NCI-H345 treated with DMSO at 0.1 percent for 48 hours (cell line): ENCODE results near the gene USP32.

Experiments used
- DNase-seq: peaks from one replicate; lab custom pipeline; 2025; ENCODE audit not compliant: unreplicated experiment; lab: John Stamatoyannopoulos, UW

The USP32 gene

DNA sequence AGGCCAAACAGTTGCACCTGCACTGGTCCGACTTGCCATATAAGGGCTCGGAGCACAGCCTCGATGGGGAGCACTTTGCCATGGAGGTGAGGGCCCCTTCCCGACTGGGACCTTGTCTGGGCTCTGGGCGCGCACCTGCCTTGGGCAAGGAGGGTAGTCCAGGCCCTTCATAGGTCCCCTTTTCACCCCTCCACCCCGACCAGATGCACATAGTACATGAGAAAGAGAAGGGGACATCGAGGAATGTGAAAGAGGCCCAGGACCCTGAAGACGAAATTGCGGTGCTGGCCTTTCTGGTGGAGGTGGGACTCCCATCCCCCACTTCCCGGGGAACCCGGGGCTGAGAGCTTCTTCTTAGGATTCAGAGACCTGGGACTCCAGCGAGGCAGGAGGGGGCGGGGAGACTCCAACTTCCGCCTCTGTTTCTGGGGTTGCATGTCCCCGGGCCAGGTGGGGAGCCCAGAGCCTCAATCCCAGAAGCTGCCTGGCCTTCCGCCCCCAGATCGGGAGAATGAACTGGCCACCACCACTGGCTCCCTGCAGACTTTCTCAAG is 234.4 kb downstream of the USP32 start:
- DNase-seq: no peak

DNA sequence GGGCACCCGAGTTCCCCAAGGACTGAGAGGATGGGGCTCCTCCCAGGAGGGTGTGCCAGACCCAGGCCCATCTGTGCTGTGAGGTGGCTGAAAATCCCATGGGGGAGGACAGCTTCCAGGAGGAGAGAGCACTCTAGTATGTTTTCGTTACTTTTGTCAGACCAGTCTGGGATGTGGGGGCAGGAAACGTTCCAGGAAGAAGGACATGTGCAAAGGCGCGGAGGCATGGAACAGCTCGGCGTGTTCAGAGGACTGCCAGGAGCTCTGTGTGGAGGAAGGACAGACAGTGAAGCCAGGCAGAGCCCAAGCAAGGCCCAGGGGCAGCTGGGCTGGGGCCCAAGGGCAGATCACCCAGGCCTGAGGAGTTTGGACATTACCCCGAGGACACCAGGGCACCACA is 235.2 kb downstream of the USP32 start:
- no peak for DNase-seq

DNA sequence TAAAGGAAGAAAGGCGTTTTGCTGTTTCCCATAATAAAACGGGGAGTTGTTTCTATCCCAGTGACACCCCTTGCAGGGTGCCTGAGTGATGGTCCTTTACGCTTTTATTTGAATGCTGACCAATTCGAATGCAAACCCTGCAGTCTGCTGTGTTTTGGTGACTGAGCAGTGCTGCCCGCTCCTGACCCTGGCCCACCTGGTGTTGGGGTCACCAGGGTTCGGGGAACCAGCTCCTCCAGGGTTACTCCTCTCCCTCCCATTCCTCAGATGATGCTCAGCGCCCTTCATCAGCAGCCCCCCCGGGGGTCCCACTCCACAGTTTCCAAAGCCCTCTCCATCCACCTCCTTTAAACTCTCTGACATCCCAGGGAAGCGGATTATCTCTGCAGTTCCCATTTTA is 236.1 kb downstream of the USP32 start:
- DNase-seq: no peak

DNA sequence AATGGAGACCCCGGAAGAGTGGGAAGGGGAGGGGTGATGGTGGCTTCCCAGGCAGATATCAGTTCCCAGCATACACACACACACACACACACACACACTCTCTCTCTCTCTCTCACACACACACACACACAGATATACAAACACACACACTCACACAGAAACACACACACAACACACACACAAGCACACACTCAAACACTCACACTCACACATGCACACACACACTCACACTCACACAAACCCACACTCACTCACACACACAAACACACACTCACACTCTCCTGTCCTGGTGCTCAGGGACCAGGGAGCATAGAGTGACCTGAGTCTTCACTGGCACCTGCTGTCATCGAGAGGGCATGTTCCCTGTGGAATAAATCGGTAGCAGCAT is 236.5 kb downstream of the USP32 start:
- DNase-seq: no peak

DNA sequence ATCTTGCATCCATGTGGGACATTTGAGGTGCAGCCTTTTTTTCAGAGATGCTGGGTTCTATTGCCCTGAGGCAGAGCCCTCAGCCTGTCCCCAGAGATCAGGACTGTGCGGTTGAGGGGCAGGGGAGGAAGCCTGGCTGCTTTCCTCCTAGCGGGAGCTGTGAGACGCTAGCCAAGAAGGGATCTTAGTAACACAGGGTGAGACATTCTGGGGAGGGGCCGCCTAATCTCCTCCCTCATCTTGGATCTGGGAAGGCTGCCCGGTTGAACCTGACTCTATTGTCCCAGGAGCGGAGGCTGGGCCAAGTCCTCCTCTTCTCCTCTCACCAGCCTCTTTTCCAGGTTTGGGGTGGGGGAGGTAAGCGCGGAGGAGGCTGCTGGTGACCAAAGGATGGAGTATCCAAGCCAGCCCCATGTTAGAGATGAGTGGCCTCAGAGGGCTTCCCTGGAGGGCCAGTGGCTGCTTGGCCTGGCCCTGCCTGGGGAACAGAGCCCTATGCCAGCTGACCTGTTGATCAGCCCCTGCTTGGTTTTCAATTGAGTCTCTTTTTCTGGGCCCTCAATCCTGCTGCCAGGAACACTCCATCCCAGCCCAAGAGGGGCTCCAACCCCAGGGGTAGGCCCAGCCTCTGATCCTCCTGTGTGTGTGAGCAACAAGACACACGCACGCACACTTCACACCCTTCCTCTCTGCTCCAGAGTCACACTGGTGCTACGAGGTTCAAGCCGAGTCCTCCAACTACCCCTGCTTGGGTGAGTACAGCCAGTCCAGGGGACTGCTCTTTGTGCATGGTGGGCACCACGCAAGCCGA is 237.1 kb downstream of the USP32 start:
- no peak for DNase-seq

DNA sequence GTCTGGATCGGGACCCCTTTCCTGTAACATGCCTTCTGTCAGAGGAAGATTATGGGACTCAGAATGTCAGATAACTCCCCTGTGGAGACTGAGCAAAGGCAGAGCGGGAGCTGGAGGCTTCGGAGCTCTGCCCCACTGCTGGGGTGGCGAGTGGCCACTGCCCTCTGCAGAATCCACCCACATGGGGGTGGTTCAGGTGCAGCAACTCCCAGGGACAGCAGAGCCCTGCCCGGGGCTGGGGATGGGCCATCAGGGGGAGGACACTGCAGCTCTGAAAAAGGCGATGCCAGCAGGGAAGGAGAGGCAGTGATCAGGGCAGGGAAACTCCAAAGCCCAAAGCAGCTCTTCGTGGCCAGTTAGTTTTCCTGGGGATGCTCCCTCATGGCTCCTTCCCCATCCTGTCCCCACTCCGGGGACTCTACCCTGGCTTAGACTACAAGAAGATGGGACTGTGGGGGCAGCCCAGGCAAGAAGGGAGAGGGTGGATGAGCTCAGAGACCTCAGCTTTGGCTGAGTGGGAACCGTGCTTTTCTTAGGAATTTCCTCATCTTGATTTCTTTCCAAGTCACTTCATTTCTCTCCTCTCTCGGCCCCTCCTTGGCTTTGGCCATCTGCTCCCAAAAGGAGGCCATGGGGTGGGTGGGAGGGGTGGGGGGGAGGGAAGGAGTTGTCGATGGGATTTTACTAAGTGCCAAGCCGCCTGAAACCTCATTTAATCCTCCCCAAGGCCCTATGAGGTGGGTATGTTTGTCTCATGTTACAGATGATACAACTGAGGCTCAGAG is 238.1 kb downstream of the USP32 start:
- no peak for DNase-seq

DNA sequence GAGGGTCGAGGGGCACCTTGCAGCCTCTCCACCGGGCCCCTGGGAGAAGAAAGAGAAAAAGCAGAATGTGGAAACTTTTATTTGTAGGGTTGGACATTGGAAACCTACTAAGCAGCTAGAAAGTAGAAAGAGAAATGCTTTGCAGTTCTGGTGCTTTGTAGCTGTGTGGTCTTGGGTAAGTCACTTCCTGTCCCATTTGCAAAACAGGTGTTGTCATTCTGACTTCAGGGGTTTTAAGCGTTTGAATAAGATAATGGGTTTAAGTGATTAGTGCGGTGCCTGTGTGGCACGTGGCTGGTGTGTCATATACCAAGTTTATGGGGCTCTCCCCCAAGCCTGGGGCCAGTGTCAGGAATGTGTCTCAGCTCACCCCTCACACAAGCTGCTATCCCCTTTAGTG is 240.6 kb downstream of the USP32 start:
- DNase-seq: no peak

DNA sequence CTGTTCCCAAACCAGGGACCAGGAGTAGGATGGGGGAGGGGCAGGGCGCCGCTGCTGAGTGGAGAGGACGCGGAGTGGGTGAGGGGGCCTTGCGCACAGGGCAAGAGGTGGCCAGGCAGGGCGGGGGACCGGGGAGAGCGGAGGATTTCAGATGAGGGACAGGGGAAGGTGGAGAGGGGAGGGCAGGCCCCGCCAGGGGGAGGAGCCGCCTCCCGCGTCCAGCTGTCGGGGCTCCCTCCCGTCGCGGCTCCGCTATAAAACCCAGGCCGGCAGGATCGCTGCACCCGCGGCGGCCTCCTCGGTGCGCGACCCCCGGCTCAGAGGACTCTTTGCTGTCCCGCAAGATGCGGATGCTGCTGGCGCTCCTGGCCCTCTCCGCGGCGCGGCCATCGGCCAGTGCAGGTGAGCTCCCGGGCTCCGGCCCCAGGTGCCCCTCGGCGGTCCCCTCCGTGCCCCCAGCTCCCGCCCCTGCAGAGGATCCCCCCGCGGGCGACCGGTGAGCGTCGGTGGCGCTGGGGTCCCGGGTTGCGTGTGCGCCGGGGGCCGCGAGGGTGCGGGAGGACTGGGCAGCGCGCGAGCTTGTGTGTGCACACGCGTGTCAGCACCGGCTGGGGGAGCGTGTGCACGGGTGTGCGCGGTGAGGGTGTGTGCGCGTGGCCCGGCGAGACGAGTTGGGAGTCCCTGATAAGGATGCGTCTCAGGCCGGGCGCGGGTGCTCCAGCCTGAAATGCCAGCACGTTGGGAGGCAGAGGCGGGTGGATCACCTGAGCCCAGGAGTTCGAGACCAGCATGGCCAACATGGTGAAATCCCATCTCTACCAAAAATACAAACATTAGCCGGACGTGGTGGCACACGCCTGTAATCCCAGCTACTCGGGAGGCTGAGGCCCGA is 242.0 kb downstream of the USP32 start, which contains the start of gene CA4:
TSS of gene CA4 (plus strand) at position 283 of the 892 bp plus-strand sequence. CDS start at position 345, 62 bp downstream.
- DNase-seq: no peak

DNA sequence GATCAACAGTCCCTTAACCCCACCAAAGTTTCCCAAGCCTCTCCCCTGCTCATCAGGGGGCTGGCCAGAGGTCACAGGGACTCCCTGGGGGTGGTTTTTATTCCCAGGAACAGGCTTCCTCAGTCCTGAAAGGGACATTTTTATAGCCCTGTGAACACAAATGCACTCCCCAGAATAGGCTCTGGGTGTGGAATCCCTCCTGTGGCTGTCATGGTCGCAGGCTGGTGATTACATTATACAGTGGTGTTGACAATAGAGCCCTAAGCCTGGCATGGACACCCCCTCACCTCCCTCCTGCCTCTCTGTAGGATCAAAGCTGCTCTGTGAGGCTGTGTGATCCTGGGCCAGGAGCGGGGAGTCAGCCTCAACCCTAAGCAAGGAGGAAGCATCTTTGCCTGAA is 243.6 kb downstream of the USP32 start:
- no peak for DNase-seq

DNA sequence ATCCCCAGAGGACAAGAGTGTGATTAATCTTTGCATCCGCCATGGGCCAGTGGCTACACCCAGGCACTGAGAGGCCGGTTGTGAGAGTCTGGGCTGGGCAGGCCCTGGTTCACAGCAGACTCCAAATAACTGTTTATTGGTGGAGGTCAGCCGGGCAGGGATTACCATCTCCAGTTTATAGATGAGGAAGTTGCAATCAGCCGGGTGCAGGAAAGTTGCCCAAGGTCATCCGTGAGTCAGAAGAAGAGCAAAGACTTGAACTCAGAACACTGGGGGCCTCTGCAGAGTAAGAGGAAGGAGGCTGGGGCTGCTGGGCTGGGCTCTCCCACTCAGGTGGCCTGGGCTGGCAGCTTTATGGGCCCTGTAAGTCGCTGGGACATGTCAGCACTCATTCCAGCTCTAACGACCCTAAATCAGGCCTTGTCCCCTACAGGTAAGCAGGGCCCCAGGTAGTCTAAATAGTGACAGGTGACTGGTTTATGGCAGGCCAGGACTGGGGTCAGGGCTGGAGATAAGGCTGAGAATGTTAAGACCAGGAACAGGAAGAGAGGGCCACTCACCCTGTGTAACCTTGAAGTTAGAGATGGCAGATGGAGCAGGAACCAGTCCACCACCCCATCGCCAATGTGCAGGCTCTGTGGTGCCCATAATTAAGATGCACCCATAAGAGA is 244.2 kb downstream of the USP32 start:
- DNase-seq: no peak

DNA sequence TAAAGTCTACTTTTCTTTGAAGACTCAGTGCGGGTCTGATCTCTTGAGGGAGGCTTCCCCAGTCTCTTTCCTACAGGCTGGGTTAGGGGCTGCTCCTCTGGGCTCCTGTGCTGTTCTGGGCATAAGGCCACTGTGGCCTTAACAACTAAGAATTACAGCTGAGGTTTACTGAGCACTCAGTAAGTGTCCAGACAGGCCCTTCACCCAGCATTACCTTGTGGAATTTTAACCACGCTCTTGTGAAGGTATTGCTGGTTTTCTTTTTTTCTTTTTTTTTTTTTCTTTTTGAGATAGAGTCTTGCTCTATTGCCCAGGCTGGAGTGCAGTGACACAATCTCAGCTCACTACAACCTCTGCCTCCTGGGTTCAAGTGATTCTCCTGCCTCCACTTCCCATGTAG is 245.7 kb downstream of the USP32 start:
- DNase-seq: no peak

DNA sequence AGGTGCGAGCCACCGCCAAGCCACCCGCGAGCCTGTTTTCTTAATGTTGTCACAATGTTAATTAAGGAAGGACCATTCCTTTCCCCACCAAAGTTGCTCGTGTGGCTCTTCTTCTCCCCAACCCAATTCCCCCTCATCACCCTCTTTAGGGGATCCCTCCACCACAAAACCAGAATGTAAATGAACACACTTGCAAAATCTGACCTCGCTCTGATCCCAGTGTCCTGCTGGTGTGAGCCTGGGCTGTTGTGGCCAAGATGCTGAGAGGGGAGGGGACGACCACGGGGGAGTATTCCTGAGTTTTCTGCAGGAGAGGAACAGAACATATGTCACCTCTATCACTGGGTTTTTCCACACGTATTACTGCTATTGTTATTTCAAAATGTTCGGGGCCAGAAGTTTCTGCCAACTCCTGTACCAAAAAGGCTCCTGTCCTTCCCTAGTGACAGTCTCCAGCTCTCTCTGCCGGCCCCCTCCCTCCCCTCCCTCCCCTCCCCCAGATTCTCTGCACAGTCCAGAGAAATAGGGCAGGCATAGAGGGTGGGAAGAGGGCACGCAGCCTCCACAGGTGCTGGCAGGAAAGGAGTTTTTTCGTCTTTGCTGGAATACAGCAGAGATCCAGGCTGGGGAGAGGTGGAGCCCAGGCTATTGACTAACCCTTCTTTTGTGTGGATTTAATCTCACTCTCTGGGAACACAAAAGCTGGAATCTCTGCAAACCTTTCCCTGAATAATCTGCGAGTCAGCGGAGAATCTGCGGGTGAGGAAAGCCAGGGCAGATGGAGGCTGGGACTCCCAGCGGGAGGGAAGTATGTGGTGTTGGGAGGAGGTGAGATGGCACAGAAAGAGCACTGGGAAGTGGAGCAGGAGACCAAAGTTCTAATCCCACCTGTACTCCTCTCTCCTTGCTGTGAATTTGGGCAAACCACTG is 246.7 kb downstream of the USP32 start:
- DNase-seq: no peak

DNA sequence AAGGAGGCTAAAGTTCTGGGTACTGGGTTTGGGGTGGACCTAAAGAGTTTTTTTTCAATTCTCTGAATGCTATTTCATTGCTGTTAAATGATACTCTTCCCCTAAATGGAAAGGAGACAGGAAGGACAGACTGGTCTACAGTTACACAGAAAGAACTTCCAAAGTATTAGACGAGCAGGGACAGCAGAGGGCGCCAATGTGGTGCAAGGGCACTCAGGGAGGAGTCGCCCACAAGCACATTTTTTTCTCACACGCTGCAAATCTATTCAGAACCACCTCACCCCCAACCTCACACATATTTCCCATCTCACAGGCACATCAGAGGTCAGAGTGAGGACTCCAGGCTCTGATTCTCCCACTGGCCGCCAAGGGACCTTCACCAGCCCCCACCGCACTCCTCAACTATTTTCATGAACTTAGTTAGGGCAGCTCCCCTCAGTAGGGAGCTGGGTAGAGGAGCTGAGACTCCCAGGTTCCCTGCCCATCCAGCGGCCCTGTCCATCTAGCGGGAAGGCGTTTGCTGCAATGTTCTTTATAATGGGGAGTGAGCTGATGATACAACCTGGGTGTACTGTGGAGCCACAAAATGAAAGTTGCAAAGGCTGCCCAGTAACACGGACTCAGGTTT is 248.9 kb downstream of the USP32 start:
- DNase-seq: peak; percentile 63

DNA sequence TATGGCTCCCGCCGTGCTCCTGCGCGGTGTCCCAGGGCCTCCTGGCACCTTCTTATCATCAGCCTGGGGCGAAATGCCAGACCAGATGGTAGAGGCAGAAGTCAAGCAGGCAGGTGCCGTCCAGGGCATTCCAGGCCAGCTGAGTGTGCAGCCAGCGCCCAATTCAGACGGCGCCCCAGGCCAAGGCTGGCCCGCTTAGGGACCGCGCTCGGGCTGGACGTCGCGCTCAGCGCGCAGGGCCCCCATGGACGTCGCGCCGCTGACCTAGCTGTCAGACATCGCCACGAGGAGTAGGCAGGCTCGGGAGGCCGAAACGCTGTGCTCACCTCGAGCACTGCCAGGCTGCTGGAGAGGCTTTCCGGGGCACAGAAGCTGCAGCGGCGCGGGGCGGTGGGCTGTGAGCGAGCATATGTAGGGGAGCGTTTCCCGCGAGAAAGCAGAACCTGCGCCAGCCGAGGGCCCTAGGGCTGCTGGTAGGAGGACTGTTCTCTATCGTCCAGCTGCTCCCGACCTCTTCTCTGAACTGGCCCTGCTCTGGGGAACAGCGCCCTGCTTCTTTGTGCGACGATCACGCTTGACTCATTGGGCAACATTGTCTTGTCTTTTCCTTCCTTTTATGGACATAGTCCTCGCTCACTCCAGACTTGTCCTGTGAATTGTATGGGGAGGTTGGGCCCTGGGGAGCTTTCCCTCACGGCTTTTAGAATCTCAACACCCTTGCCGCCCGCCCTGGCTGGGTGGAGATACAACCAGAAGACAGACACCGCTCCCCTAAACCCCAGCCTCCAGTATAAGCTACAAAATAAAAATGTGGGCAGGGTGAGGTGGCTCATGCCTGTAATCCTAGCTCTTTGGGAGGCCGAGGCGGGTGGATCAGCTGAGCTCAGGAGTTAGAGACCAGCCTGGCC is 250.6 kb downstream of the USP32 start:
- no peak for DNase-seq

DNA sequence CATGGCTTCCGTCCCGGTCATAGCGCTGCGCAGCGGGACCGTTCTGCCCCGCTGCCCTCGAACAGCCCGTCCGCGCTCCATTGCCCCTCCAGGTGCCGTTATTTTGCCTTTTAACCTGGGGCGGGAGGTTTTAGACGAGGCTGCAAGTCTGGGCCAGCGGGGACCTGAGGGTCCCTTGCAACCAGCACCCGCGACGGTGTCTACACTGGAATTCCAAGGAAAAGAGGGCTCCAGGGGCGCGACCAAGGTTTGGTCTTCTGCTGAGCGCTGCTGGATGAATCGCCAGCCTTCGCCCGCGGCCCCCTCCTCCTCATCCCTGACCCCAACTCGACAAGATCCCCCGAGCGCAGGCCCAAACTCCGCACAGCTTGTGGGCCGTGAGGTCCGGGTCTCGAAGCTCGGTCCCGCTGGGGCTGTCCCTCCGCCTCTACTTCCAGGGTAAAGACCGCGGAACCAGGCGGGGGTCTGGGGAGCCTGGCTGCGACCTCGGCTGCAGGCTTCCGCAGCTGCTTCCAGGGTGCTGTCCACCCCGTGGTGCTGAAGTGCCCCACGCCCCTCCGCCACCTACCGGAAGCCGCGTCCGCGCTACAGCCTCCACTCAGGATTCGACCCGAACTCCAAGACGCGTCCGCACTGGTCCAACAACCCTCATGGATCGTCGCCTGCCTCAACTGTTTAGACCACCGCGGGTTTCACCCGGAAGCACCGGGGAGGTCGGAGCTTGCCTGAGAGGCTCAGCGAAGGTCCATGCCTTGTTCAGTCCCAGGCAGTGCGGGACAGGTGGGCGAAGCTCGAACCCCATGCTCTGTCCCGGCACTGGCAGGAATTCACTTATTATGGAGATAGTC is 252.3 kb downstream of the USP32 start:
- no peak for DNase-seq

DNA sequence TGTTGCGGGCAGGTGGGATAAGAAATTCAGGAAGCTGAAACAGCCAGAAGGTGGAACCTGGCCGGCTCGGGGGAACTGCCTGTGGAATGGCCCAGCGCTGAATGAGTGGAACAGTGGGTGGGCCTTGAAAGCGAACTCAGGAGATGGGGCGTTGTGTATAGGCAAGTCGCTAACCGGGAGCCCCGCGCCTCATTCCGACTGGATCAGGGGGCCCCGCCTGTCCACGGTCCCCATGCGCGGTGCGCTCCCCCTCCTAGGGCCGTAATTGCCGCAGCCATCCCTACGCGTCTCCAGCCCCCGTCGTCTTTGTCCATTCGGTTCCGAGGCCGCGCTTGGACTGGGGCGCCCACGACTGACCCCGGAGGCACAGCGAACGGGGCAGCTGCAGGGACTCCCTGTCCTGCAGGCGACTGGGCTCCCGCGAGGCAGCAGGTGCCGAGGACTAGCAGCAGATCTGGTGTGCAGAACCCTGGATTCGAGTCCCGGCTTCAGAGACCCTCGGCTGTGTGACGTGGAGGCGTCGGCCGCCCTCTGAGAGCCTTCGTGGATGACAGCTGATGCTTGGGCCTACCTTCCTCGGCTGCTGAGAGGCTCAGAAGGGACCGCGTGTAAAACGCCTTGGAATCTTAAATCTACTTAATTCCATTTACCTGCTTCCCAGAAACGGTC is 253.0 kb downstream of the USP32 start:
- DNase-seq: no peak
